Omental fat pad (tissue), 4 donors: ENCODE data around the gene PRAMEF1. TPM values are rescaled to one million over a fixed set of nuclear protein-coding genes. Genes with fewer than 3 reads are reported as not detected.
"Not testable (repeated sequence)": the region's sequence is repeated elsewhere in the genome, so short reads cannot be mapped to it uniquely, and the experiment has no call there.

ENCODE experiments used
- ATAC-seq: fragments of 150-250 bp; one replicate; pipeline ENCODE4 v1.9.1; 2016; ENCODE audit warnings: mild to moderate bottlenecking, moderate library complexity; ENCODE audit not compliant: low FRiP score
- DNase-seq: peaks from one replicate; pipeline ENCODE4 v3.0.0-alpha.2; 2019; ENCODE audit warnings: low spot score
- CTCF ChIP-seq, 3 donors: fragments of 450-650 bp; IDR thresholded peaks; one replicate each; pipeline ENCODE4 v1.5.1; 2016 to 2017; ENCODE audit warnings: antibody characterized with exemption in 3 of 3, mild to moderate bottlenecking in 3 of 3, moderate library complexity in 2 of 3
- total RNA-seq, 4 donors: library from RNA; depleted of rRNA; stranded (reverse); fragments of >200 nt; gene quantifications; one replicate each; pipeline ENCODE4 v1.1.0, GENCODE V29; 2016

The PRAMEF1 gene
- total RNA-seq, 4 donors from 2014 or later = not detected

GRCh38 chr1:12809933-12810332 is 18.7 kb downstream of the PRAMEF1 start:
- no peak for TF ChIP-seq CTCF (IDR thresholded peaks at IDR 0.05)
- DNase-seq (no peak), ATAC-seq (no peak)

GRCh38 chr1:12810691-12811408 is 19.7 kb downstream of the PRAMEF1 start:
- DNase-seq (no peak), ATAC-seq (peak; percentile 85)
- TF ChIP-seq CTCF (IDR thresholded peaks at IDR 0.05) = no peak

- DNase-seq (no peak), ATAC-seq (peak; percentile 28)
- TF ChIP-seq CTCF (IDR thresholded peaks at IDR 0.05) = no peak
These were observed 20.2 kb downstream of the PRAMEF1 start for GRCh38 chr1:12811409-12811784.

- DNase-seq = not testable (repeated sequence)
These were observed 27.9 kb downstream of the PRAMEF1 start for GRCh38 chr1:12819061-12819460.

GRCh38 chr1:12831310-12831709 is 40.1 kb downstream of the PRAMEF1 start, which contains the start of gene PRAMEF11:
Gene PRAMEF11, minus strand, starts transcription at chr1:12831410. Its CDS starts 2,621 bp downstream, at chr1:12828789.
- not testable (repeated sequence) for DNase-seq, ATAC-seq

More at GRCh38 chr1:12819061-12819460, 27.9 kb downstream of the PRAMEF1 start:
- not testable (repeated sequence) for ATAC-seq

GRCh38 chr1:12833251-12833650 is 42.1 kb downstream of the PRAMEF1 start:
- ATAC-seq = not testable (repeated sequence)

More at GRCh38 chr1:12833251-12833650, 42.1 kb downstream of the PRAMEF1 start:
- DNase-seq = not testable (repeated sequence)

Other genes starting within 250 kb of the PRAMEF1 start
- 100 to 1,000 TPM; 175 to 342 (median 227) TPM for gene DHRS3, start 173.2 kb upstream of the PRAMEF1 start, total RNA-seq
- under 1 TPM in 1 of 4 donors, not detected in 3; 0.28 TPM for gene AADACL4, start 147.3 kb upstream of the PRAMEF1 start, total RNA-seq
- under 1 TPM in 1 of 4 donors, not detected in 3; 0.31 TPM for gene AADACL3, start 75.3 kb upstream of the PRAMEF1 start, total RNA-seq
- gene CFAP107, start 45.2 kb upstream of the PRAMEF1 start, total RNA-seq = not detected
- gene PRAMEF12, start 17.7 kb upstream of the PRAMEF1 start, total RNA-seq = not detected
- gene PRAMEF11, start 40.0 kb downstream of the PRAMEF1 start, total RNA-seq = not detected
- gene HNRNPCL1, start 57.3 kb downstream of the PRAMEF1 start, total RNA-seq = not detected
- not detected for gene PRAMEF2, start 65.7 kb downstream of the PRAMEF1 start, total RNA-seq
- gene PRAMEF4, start 94.8 kb downstream of the PRAMEF1 start, total RNA-seq = not detected
- gene PRAMEF10, start 106.9 kb downstream of the PRAMEF1 start, total RNA-seq = not detected
- not detected for gene PRAMEF7, start 125.2 kb downstream of the PRAMEF1 start, total RNA-seq
- not detected for gene PRAMEF6, start 156.2 kb downstream of the PRAMEF1 start, total RNA-seq